ENCODE measurements around the gene ZNF236.

Gene ZNF236

GRCh38 chr18:76821356-76821874 is 942 bp upstream of the ZNF236 start:
- DNase-seq (ENCODE audit: low read depth in 2 of 2): no peak

GRCh38 chr18:76821875-76822505 is 367 bp upstream of the ZNF236 start:
- peak; percentile 28 to 39 for DNase-seq (ENCODE audit: low read depth in 2 of 2)

- DNase-seq (ENCODE audit: low read depth in 2 of 2): no peak
Measured at GRCh38 chr18:76823161-76823538, 793 bp downstream of the ZNF236 start.

DNA sequence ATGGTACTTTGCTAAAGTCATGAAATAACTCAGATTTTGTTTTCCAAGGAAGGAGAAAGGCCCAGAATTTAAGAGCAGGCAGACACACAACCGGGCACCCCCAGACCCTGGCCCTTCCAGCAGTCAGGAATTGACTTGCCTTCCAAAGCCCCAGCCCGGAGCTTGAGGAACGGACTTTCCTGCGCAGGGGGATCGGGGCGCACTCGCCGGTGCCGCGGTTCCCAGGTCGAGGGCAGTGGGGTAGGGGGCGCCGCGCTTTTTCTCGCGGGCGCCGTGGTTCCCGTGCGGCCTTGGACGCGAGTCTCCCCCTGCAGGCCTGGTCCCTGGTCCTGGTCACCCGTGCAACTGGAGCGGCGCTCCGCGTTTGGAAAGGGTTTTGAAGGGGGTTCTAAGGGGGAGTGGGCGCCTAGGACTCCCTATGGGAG is 1.2 kb downstream of the ZNF236 start:
- DNase-seq (ENCODE audit: low read depth in 2 of 2): no peak

GRCh38 chr18:76824145-76824676 is 1.9 kb downstream of the ZNF236 start:
- no peak for DNase-seq (ENCODE audit: low read depth in 2 of 2)

DNA sequence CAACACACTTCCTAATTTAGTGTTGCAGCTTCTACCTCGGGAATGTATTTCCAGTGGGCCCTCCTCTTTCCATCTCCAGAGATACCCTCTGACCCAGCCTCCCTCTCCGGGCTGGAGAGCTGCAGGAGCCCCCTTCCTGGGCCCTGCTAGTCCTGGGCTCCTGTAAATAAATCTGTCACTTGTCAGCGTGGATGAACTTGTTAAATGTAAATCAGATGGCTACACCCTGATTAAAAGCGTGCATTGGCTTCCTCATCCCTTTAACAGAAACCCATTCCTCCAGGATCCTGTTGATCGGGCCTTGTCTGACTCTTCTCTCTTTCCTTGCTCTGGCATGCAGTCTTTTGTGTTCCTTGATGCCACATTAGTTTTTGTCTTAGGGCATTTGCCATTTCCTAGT is 2.4 kb downstream of the ZNF236 start:
- no peak for DNase-seq (ENCODE audit: low read depth in 2 of 2)

DNA sequence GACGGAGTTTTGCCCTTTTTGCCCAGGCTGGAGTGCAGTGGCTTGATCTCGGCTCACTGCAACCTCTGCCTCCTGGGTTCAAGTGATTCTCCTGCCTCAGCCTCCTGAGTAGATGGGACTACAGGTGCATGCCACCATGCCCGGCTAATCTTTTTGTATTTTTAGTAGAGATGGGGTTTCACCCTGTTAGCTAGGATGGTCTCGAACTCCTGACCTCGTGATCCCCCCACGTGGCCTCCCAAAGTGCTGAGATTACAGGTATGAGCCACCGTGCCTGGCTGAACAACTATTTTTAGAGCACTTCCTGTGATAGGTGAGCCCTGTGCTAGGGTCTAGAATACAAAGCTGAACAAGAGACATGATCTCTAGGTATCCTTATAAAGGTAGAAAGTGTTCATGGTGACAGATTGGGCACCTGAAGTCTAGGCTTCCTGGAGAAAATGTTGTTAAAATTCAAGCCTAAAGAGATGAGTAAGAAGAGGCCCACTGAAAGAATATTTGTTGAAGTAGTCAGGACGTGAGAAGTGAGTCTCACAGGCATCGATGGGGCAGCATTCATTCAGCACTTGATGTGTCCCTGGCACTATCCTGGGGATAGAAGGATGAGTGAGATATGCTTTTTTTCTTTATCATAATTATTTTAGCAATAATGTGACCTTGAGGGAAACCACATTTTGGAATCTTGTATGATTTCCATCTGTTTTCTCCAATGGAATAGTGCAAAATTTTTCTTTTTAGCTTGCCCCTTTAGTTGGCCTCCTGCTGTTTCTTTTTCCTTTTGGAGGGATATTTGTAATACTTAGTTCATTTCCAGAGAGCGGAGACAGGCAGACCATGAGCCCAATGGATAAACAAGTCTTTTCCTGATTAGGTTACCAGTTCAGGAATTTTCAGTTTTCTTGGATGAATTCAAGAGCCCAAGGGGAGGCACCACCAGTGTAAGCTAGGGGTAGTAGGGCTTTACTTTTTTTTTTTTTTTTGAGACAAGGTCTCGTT is 5.1 kb downstream of the ZNF236 start:
- DNase-seq (ENCODE audit: low read depth in 2 of 2): no peak

GRCh38 chr18:76834379-76834778 is 12.0 kb downstream of the ZNF236 start:
- DNase-seq (ENCODE audit: low read depth in 2 of 2): no peak

DNA sequence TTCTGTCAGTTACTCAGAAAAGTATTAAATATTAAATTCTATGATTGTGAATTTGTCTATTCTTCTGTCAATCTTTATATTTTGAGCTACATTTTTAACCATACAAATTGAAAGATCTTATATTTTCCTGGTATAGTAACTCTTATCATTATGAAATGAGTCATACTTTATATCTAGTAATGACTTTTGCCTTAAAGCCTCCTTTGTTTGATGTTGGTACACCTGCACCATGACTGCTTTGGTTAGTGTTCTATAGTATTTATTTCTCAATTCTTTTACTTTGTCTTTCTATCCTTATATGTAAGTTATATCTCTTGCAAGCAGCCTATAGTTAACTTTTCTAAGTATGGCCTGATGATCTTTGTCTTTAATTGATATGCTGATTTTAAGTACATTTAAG is 13.0 kb downstream of the ZNF236 start:
- no peak for DNase-seq (ENCODE audit: low read depth in 2 of 2)

GRCh38 chr18:76837071-76837470 is 14.7 kb downstream of the ZNF236 start:
- DNase-seq (ENCODE audit: low read depth in 2 of 2): no peak

DNA sequence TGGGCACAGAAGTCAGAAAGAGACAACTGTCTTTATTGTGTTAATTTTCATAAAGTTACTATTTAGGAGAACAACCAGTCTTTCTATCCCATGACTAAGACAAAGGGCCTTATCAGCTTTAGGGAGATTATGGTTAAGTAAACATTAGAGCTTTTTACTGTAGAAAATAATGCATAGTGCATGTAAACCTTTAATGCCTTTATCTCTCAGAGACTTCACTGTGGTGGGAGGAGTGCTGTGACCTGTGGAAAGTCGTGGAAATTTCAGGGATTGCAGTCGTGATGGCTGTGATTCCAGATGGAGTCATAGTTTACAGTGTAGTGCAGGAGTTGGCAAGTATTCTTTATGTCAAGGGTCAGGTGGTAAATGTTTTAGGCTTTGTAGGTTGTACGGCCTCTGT is 15.8 kb downstream of the ZNF236 start:
- no peak for DNase-seq (ENCODE audit: low read depth in 2 of 2)

- no peak for DNase-seq (ENCODE audit: low read depth in 2 of 2)
Measured at GRCh38 chr18:76839086-76839794, 16.9 kb downstream of the ZNF236 start.

- DNase-seq (ENCODE audit: low read depth in 2 of 2): no peak
Measured at GRCh38 chr18:76842837-76843530, 20.6 kb downstream of the ZNF236 start.

DNA sequence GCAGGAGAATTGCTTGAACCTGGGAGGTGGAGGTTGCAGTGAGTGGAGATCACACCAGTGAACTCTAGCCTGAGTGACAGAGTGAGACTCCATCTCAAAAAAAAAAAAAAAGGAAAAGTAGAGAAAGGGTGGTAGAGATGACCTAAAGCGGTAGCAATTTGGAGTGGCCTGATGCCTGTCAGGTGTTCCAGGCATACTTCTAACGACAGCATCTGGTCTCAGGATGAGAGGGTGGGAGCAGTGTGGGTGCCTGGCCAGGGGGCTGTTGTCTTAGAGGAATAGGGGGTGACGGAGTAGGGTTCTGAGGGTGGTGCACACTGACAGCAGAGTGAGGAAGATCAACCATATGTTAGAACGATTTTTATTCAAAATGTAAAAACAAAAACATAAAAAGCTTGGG is 21.8 kb downstream of the ZNF236 start:
- no peak for DNase-seq (ENCODE audit: low read depth in 2 of 2)

DNA sequence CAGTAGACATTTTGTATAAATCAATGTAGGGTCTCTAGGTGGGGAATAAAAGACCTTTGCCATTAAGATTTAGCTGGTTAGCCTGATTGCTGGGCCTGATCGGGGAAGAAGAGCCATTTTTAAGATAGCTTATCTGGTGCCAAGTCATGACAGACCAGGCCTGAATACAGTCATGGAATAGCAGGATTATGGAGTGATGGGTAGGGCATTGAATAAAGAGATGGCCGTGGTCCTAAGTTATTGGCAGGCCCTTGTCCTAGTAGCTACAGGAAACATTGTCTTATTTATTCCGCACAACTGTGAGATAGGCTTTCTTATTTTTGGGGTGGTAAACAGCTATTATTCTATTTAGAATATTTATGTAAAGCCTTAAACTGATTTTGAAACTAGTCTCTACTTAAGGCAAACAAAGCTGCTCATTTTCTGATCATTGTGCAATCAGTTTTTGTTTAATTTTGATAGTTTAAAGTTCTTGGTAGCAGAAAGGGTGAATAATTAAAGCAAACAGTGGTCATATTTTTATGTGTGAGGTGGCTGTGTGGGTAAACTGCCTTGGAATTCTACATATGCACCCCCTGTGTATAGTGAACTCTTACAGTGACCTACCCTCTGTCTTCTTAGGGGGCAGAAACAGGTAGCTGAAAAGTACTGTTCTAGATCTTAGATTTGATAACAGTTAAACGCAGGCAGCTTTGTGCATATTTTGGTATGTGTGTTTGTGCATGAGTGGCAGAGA is 22.6 kb downstream of the ZNF236 start:
- DNase-seq (ENCODE audit: low read depth in 2 of 2): no peak

GRCh38 chr18:76846217-76846616 is 23.9 kb downstream of the ZNF236 start:
- no peak for DNase-seq (ENCODE audit: low read depth in 2 of 2)

GRCh38 chr18:76847916-76848315 is 25.6 kb downstream of the ZNF236 start:
- DNase-seq (ENCODE audit: low read depth in 2 of 2): no peak

GRCh38 chr18:76850112-76850511 is 27.8 kb downstream of the ZNF236 start:
- DNase-seq (ENCODE audit: low read depth in 2 of 2): no peak

GRCh38 chr18:76855594-76855993 is 33.2 kb downstream of the ZNF236 start:
- DNase-seq (ENCODE audit: low read depth in 2 of 2): no peak

- DNase-seq (ENCODE audit: low read depth in 2 of 2): no peak
Measured at GRCh38 chr18:76857476-76857875, 35.1 kb downstream of the ZNF236 start.

Measured in activated CD4-positive, alpha-beta T cell treated with anti-CD3 and anti-CD28 coated beads for 24 hours (primary cell).